H1 (cell line): ENCODE measurements around the gene KCNH1. TPM values are rescaled to one million over a fixed set of nuclear protein-coding genes. Genes with fewer than 3 reads are reported as not detected.

Experiments used
- CTCF ChIA-PET: fragments of 300-600 bp; sonication (Branson Sonifier 250); formaldehyde crosslinking; loops from one replicate; lab custom pipeline; 2021; ENCODE audit not compliant: partially characterized antibody; lab: Charles Lee
- POLR2A ChIA-PET: fragments of 300-600 bp; sonication (Branson Sonifier 250); formaldehyde crosslinking; loops from one replicate; lab custom pipeline; 2021; ENCODE audit warnings: inconsistent platforms; ENCODE audit not compliant: partially characterized antibody; lab: Charles Lee
- DNase-seq, 2 experiments: peaks; one replicate each; pipeline versions ENCODE4 v3.0.0 to v3.0.0-alpha.2; 2010 to 2022; ENCODE audit warnings: low spot score in 2 of 2, low read depth in 1 of 2, mixed read lengths in 1 of 2
- FAIRE-seq: peaks from 2 replicates; lab custom pipeline; 2011; peaks lifted over from hg19 to GRCh38; lab: Jason Lieb, UNC
- H2AFZ ChIP-seq: 2 replicates; pipeline ENCODE4 v1.8.1; 2012; ENCODE audit warnings: low read length, inconsistent platforms
- H2AK5ac ChIP-seq: 2 replicates; pipeline ENCODE4 v1.6.1; 2013; ENCODE audit warnings: low read depth, low read length
- H2BK120ac ChIP-seq: replicated peaks from 2 replicates; pipeline ENCODE3; 2013; ENCODE audit warnings: low read depth, low read length, inconsistent platforms
- H2BK12ac ChIP-seq: 2 replicates; pipeline ENCODE4 v1.6.1; 2013; ENCODE audit warnings: low read depth, low read length
- H2BK15ac ChIP-seq: 2 replicates; pipeline ENCODE4 v1.6.1; 2013; ENCODE audit warnings: low read length
- H2BK20ac ChIP-seq: 2 replicates; pipeline ENCODE4 v1.6.1; 2013; ENCODE audit warnings: low read length
- H2BK5ac ChIP-seq: 2 replicates; pipeline ENCODE4 v1.6.1; 2013; ENCODE audit warnings: low read depth, low read length
- H3K14ac ChIP-seq: 2 replicates; pipeline ENCODE4 v1.6.1; 2013; ENCODE audit warnings: inconsistent platforms; ENCODE audit not compliant: insufficient read length
- H3K18ac ChIP-seq: 2 replicates; pipeline ENCODE4 v1.6.1; 2013; ENCODE audit warnings: low read length; ENCODE audit errors: extremely low read depth
- H3K23ac ChIP-seq: 2 replicates; pipeline ENCODE4 v1.6.1; 2013; ENCODE audit warnings: inconsistent platforms; ENCODE audit not compliant: insufficient read length
- H3K23me2 ChIP-seq: 2 replicates; pipeline ENCODE4 v1.6.1; 2013; ENCODE audit warnings: low read depth, low read length
- H3K27ac ChIP-seq: 2 replicates; pipeline ENCODE4 v1.6.1; 2011; ENCODE audit warnings: low read depth, low read length, inconsistent platforms
- H3K27me3 ChIP-seq, 4 experiments: replicated peaks in 1 of 4; 1 replicate in 1 of 4; 2 replicates in 3 of 4; pipeline versions ENCODE4 v1.6.1 to v1.8.1; 2011 to 2013; ENCODE audit warnings: low read length in 3 of 4, mild to moderate bottlenecking in 3 of 4, inconsistent platforms in 2 of 4, mixed read lengths in 2 of 4, moderate library complexity in 1 of 4; ENCODE audit not compliant: control insufficient read depth in 3 of 4, insufficient read depth in 3 of 4; ENCODE audit errors: extremely low read depth in 1 of 4
- H3K36me3 ChIP-seq, 4 experiments: 2 replicates each; pipeline versions ENCODE4 v1.6.1 to v1.8.1; 2011 to 2013; ENCODE audit warnings: mild to moderate bottlenecking in 4 of 4, low read length in 3 of 4, moderate library complexity in 2 of 4, control low read depth in 1 of 4, inconsistent platforms in 1 of 4; ENCODE audit not compliant: insufficient read depth in 4 of 4, control insufficient read depth in 2 of 4
- H3K4ac ChIP-seq: replicated peaks from 2 replicates; pipeline ENCODE3; 2013; ENCODE audit warnings: low read length, low read depth, mixed read lengths, inconsistent platforms; ENCODE audit not compliant: insufficient read length
- H3K4me1 ChIP-seq, 4 experiments: replicated peaks in 1 of 4; 1 replicate in 1 of 4; 2 replicates in 3 of 4; pipeline versions ENCODE4 v1.6.1 to v1.8.1; 2011 to 2013; ENCODE audit warnings: low read length in 3 of 4, inconsistent platforms in 2 of 4, mixed read lengths in 1 of 4; ENCODE audit not compliant: insufficient read depth in 4 of 4, control insufficient read depth in 3 of 4
- H3K4me2 ChIP-seq, 2 experiments: 2 replicates each; pipeline versions ENCODE4 v1.6.1 to v1.8.1; 2011 to 2013; ENCODE audit warnings: low read depth in 2 of 2, low read length in 2 of 2, control low read depth in 1 of 2, inconsistent platforms in 1 of 2, mild to moderate bottlenecking in 1 of 2; ENCODE audit not compliant: insufficient read depth in 1 of 2
- H3K4me3 ChIP-seq, 4 experiments: fragments of 200-600, 300-600 bp in 1 of 4; sonication (generic), shearing (Covaris generic), sonication (Bioruptor Twin) in 1 of 4; 2 replicates each; pipeline versions ENCODE4 v1.5.1 to v1.8.1; 2011 to 2016; ENCODE audit warnings: low read length in 4 of 4, low read depth in 3 of 4, control low read depth in 2 of 4, inconsistent platforms in 2 of 4, mild to moderate bottlenecking in 2 of 4, mixed read lengths in 1 of 4, moderate library complexity in 1 of 4; ENCODE audit not compliant: insufficient read depth in 2 of 4; ENCODE audit errors: extremely low read depth in 1 of 4
- H3K56ac ChIP-seq: replicated peaks from 2 replicates; pipeline ENCODE3; 2013; ENCODE audit warnings: low read depth, mild to moderate bottlenecking, mixed read lengths, low read length, inconsistent platforms; ENCODE audit not compliant: insufficient read length
- H3K79me1 ChIP-seq: 2 replicates; pipeline ENCODE4 v1.6.1; 2013; ENCODE audit warnings: low read depth, low read length, control low read depth
- H3K79me2 ChIP-seq, 2 experiments: 2 replicates each; pipeline versions ENCODE4 v1.6.1 to v1.8.1; 2012 to 2013; ENCODE audit warnings: low read length in 2 of 2, mild to moderate bottlenecking in 2 of 2, inconsistent platforms in 1 of 2; ENCODE audit not compliant: insufficient read depth in 2 of 2, control insufficient read depth in 1 of 2
- H3K9ac ChIP-seq, 4 experiments: replicated peaks in 1 of 4; 1 replicate in 1 of 4; 2 replicates in 3 of 4; pipeline versions ENCODE4 v1.6.1 to v1.8.1; 2011 to 2013; ENCODE audit warnings: low read depth in 3 of 4, low read length in 3 of 4, control low read depth in 2 of 4, mild to moderate bottlenecking in 2 of 4, moderate library complexity in 2 of 4, inconsistent platforms in 1 of 4; ENCODE audit errors: extremely low read depth in 1 of 4
- H3K9me3 ChIP-seq, 2 experiments: 2 replicates each; pipeline versions ENCODE4 v1.6.1 to v1.8.1; 2012 to 2013; ENCODE audit warnings: mild to moderate bottlenecking in 2 of 2, moderate library complexity in 2 of 2, control low read depth in 1 of 2, inconsistent platforms in 1 of 2, low read depth in 1 of 2, low read length in 1 of 2, mixed read lengths in 1 of 2; ENCODE audit not compliant: insufficient read depth in 2 of 2
- H4K20me1 ChIP-seq, 2 experiments: replicated peaks in 1 of 2; 2 replicates each; pipeline versions ENCODE3 to v1.8.1; 2011 to 2013; ENCODE audit warnings: inconsistent platforms in 2 of 2, low read length in 2 of 2, mild to moderate bottlenecking in 1 of 2; ENCODE audit not compliant: insufficient read depth in 2 of 2, control insufficient read depth in 1 of 2
- H4K5ac ChIP-seq: 2 replicates; pipeline ENCODE4 v1.6.1; 2013; ENCODE audit warnings: low read length, low read depth, mixed read lengths, inconsistent platforms; ENCODE audit not compliant: insufficient read length
- H4K8ac ChIP-seq: 2 replicates; pipeline ENCODE4 v1.8.0; 2013; ENCODE audit warnings: mild to moderate bottlenecking, moderate library complexity, low read length, inconsistent platforms; ENCODE audit not compliant: insufficient read depth; ENCODE audit errors: extremely low read depth
- H4K91ac ChIP-seq: replicated peaks from 2 replicates; pipeline ENCODE3; 2013; ENCODE audit warnings: low read length, mixed read lengths, inconsistent platforms; ENCODE audit not compliant: insufficient read length
- CTBP2 ChIP-seq: IDR thresholded peaks from 2 replicates; pipeline ENCODE4 v1.7.0; 2011; ENCODE audit warnings: borderline replicate concordance, mild to moderate bottlenecking, moderate library complexity, mixed read lengths, low read length; ENCODE audit not compliant: insufficient read depth, insufficient read length
- EZH2 ChIP-seq: fragments of 200-600 bp; sonication (generic); IDR thresholded peaks from 2 replicates; pipeline ENCODE4 v1.7.1; 2012; ENCODE audit warnings: low read depth, mild to moderate bottlenecking, moderate library complexity, low read length, inconsistent platforms; ENCODE audit not compliant: severe bottlenecking
- JUND ChIP-seq: IDR thresholded peaks from 2 replicates; pipeline ENCODE4 v1.6.1; 2011; ENCODE audit warnings: mild to moderate bottlenecking, improper control_type of control experiment, low read length
- POLR2A ChIP-seq, 2 experiments: IDR thresholded peaks; 1 replicate in 1 of 2; 2 replicates in 1 of 2; pipeline ENCODE4 v1.6.1; 2011; ENCODE audit warnings: low read depth in 2 of 2, low read length in 2 of 2, mild to moderate bottlenecking in 2 of 2; ENCODE audit errors: control extremely low read depth in 1 of 2
- SUZ12 ChIP-seq: fragments of 200-600 bp; sonication (generic); IDR thresholded peaks from 2 replicates; pipeline ENCODE4 v1.6.1; 2012; ENCODE audit warnings: mild to moderate bottlenecking, inconsistent platforms, low read length, moderate library complexity, mixed read lengths
- WGBS, 2 experiments: shearing (Covaris generic) in 1 of 2; methylation state at CpG; one replicate each; pipeline versions ENCODE4 v1.1.6 to v1.1.7; 2013 to 2015; ENCODE audit warnings: low lambda C conversion rate in 2 of 2, mixed read lengths in 2 of 2, inconsistent platforms in 1 of 2, low coverage in 1 of 2, missing lambda C conversion rate in 1 of 2; ENCODE audit not compliant: insufficient replicate concordance in 2 of 2, insufficient coverage in 1 of 2, insufficient read length in 1 of 2; ENCODE audit errors: extremely low coverage in 1 of 2, missing lambda C conversion rate in 1 of 2; 5-methylcytosine and 5-hydroxymethylcytosine counted together
- polyA plus RNA-seq, 7 experiments: library from polyadenylated mRNA; depleted of rRNA in 3 of 7; stranded (reverse) in 5 of 7; unstranded in 2 of 7; fragments of >200 nt in 5 of 7; fragments of 200-250 nt in 2 of 7; gene quantifications; 1 replicate in 5 of 7; 2 replicates in 1 of 7; 4 replicates in 1 of 7; pipeline versions ENCODE4 v1.2.1 to v1.2.3, GENCODE V29; 2011 to 2013; ENCODE audit warnings: missing spikeins in 2 of 7, mixed read lengths in 2 of 7
- total RNA-seq: library from RNA; stranded (reverse); fragmentation: NEBNext Ultra II Directional; extraction: Animal tissue kit (Norgen Biotek cat#: 25700); gene quantifications from 2 replicates; pipeline ENCODE4 v1.2.1, GENCODE V29; 2021
- TF ChIP-seq, protein P1 (sequence below): IDR thresholded peaks from 2 replicates; pipeline ENCODE4 v1.6.1; 2012; ENCODE audit warnings: inconsistent platforms

KCNH1 gene
- total and polyA plus RNA-seq, 2 of the 8 experiments (the other 6 are each of a cell fraction or from before 2014, with no cell fraction given): 0.27 to 0.34 TPM

GRCh38 chr1:211133393-211133835, 534 bp downstream of the KCNH1 start:
- Histone ChIP-seq H3K23me2 (peaks cover 2% of the 10 kb centered on the region; the same call in 1 of the 2 replicates), H3K18ac (no peak overlapping the region), H3K27ac (no peak overlapping the region), H3K27me3 (peaks cover 8 to 18% (median 14%) of the 10 kb centered on the region in 4 experiments), H3K36me3 (no peaks in the 10 kb centered on the region), H2BK120ac (no peak overlapping the region), H3K4me2 (peak overlapping the region; percentile 83 to 94), H3K9me3 (no peaks in the 10 kb centered on the region), H3K56ac (no peak overlapping the region), H2AFZ (peak overlapping the region; percentile 49; the same call in 1 of the 2 replicates), H2BK5ac (no peak overlapping the region), H2BK12ac (no peak overlapping the region), H3K4ac (no peak overlapping the region), H3K14ac (no peak overlapping the region), H3K79me2 (no peaks in the 10 kb centered on the region), H4K5ac (no peak overlapping the region), H2BK20ac (no peak overlapping the region), H3K4me1 (peaks cover 2 to 10% (median 3%) of the 10 kb centered on the region in 4 experiments; a peak in 4 of 7 replicates), H3K79me1 (no peaks in the 10 kb centered on the region), H4K91ac (no peak overlapping the region), H3K4me3 (peak overlapping the region; percentile 48 to 79 (median 64)), H2AK5ac (no peak overlapping the region), H3K23ac (no peak overlapping the region), H4K20me1 (no peaks in the 10 kb centered on the region), H2BK15ac (no peak overlapping the region), H4K8ac (peak overlapping the region; percentile 52; the same call in 1 of the 2 replicates), H3K9ac (no peak overlapping the region)
- ChIA-PET POLR2A (interaction anchor here (1.5 to 3.7 kb wide), 3 partner anchors 549 to 759 kb away, joined by 5 to 34 read pairs (median 6); no protein-coding TSS in a partner anchor), CTCF (interaction anchor here (0.8 to 9.8 kb wide), 35 partner anchors 10 to 759 kb away, joined by 3 to 109 read pairs (median 4); no protein-coding TSS in a partner anchor)
- no peak for FAIRE-seq
- DNase-seq: peak in 1 of 2 experiments; percentile 64
- TF ChIP-seq POLR2A (IDR thresholded peaks at IDR 0.05; ENCODE audit: control extremely low read depth in 1 of 2, low read depth in 2 of 2, low read length in 2 of 2) (no peak), JUND (no peak), SUZ12 (peak; percentile 29; the same call in 1 of the 2 replicates), EZH2 (peak; percentile 61), CTBP2 (no peak)
- TF ChIP-seq, protein P1, sequence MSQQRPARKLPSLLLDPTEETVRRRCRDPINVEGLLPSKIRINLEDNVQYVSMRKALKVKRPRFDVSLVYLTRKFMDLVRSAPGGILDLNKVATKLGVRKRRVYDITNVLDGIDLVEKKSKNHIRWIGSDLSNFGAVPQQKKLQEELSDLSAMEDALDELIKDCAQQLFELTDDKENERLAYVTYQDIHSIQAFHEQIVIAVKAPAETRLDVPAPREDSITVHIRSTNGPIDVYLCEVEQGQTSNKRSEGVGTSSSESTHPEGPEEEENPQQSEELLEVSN: peak; percentile 2; the same call in 1 of the 2 replicates
- 4% methylated on average over 19 of the region's 31 CpGs; no CpG with 5 or more reads in 1 of the 2 experiments for WGBS, 2 experiments
